ENCODE measurements around the gene HDHD5.

HDHD5 gene

DNA sequence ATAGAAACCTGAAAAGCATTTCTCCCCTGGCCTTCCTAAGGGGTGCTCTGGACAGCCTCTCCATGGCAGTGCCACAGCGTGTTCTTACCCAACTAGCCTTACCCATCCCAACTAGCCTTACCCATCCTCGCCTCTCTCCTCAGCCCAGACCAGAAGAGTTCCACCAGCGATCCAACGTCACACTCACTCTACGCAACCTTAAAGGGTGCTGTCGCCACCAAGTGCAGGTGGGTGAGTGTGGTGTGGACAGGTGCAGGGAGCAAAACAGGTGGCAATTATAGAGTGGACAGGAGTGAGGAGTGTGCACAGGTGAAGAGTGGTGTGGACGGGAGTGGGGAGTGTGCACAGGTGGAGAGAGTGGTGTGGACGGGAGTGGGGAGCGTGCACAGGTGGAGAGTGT, 55.7 kb downstream of the HDHD5 start:
- no peak for DNase-seq

DNA sequence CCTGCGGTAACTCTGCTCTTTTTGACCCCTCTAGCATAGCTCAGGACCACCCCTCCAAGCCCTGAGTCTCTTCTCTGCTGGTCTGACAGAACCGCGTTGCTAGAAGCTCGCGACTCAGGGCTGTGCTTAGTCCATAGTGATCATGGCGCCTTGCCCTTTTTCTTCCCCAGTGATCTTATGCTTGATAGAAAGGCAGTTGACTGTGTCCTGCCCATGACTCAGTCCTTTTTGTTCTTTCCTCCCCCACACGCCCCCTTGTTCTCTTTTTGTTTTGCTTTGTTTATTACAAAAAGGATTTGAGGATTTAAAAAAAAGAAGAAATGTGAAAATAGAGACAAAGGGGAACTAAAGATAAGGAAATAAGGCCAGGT, 56.8 kb downstream of the HDHD5 start:
- no peak for DNase-seq

DNA sequence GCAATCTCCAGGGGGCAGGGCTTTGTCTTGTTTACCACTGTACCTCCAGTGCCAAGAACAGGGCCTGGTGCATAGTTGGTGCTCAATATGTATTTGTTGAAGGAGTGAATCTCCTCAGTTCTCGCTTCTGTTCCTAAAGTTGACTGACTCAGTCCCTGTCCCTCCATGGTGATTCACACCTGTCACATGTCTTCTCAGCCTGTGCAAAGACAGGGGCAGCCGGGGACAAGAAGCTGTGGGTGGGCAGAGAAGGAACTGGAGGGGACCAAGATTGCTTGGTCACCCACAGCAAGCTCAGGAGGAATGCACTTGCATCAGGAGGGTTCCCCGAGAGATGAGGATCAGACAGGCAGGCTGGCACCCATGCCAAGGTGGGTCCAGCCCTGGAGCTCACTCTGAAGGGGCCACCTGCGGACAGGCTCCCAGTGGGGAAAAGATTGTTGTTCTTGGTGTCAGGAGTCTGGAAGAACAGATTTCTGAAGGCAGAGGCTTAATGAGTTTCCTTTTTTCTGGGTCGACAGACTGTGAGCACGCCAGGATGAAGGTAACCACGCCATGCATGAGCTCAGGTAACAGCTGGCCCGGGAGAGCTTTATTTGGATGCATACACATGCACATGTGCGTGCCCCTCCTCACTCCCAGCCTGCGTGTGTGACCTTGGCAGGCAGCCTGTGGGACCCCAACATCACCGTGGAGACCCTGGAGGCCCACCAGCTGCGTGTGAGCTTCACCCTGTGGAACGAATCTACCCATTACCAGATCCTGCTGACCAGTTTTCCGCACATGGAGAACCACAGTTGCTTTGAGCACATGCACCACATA, 57.4 kb downstream of the HDHD5 start:
- no peak for DNase-seq

DNA sequence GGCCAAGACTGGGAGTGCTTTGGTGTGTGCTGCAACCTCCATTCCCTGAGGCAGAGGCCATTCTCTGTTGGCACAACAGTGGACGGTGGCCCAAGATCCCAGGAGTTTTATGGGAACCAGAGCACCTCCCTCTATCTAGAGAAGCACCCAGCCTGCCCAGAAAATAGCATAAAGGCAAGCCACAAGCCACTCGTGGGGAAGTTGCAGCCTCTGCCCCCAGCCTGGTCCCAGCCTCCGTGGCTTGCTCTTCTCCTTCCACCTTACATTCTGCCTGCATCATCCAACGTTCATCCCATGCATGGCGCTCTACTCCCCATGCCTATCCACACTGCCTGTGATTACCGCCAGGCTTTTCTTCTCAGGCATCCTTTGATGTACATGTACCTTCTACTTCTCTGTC, 58.5 kb downstream of the HDHD5 start:
- no peak for DNase-seq

DNA sequence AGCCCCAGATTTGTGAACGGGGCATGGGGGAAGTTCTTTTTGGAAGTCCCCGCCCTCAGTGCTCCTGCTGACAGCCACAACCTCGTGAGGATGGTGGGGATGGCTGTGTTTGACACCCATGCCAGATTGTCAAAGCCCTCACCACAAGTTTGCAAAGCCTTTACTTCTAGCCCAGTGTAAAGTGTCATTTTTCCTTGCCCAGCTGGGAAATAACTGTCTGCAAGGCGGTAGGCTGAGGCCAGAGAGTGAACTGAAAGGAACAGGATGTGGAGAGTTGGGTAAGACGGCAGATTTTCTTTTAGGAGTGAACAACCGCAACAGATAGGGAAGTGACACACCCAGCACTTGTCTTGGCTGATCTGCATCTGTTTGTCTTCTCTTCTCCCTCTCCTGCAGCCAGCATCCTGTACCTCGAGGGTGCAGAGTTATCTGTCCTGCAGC, 60.7 kb downstream of the HDHD5 start:
- DNase-seq: no peak

DNA sequence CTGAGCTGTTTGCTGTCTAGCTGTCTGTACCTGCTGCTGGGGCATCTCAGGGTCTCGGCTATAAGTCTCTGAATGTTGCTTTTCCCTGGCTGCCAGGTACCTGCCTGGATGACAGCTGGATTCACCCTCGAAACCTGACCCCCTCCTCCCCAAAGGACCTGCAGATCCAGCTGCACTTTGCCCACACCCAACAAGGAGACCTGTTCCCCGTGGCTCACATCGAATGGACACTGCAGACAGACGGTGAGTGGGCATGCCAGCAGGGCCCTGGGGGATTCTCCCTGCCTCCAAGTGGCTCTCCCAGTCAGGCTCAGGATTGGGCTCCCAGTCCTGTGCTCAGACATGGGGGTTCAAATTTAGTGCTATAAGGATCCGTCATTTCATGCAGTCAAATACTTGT, 61.4 kb downstream of the HDHD5 start:
- no peak for DNase-seq

DNA sequence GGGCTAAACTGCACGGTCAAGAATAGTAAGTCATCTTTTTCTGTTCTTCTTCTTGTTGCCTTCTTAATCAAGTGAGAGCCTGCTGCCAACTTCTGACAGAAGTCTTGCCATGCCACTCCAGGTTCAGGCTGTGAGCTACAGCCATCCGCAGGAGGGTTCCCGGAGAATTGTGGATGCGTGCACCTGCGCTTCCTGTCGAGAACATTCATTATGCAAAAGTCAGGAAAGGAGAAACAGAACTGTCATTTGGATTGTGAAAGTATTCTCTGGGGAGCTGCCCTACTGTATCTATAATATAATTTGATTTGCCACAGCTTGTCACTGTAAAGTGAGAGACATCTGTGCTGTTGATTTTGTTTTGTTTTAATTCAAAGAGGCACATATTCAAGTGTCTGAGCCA, 62.0 kb downstream of the HDHD5 start:
- DNase-seq: no peak

DNA sequence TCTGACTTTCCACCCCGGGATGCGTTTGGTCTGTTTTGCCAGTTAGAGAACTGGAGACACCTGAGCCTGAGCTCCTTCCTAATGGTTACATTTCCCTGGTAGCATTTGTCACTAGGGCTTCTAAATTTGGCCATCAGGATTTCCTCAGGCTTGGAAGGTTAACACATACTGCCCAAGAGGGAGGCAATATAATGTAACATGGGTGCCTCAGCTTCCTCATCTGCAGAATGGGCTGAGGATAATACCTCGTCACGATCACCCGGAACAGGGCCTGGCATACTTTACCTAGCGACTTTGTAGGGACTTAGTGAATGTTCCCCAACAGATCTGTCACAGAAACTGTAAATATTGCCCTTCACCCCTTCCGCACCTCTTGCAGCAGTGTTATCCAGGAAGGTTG, 63.0 kb downstream of the HDHD5 start:
- DNase-seq: no peak

DNA sequence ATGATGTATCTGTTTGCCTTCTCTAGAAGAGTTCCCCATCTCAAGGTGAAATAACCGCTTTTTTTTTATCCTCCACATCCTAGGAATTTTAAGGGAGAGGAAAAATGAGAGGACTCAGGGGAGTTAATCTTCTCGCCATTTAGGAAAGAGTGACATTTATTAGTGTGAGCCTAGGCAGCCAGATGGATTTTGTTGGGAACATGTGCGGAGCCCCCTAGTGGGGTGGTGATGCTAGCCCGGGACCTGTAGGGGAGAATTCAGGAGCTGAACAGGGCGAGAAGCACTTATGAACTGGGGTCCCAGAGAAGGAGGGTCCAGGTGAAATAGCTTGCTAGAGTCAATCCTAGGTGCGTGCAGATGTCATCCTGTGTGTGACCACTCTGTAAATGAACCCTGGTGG, 63.5 kb downstream of the HDHD5 start:
- DNase-seq: no peak

DNA sequence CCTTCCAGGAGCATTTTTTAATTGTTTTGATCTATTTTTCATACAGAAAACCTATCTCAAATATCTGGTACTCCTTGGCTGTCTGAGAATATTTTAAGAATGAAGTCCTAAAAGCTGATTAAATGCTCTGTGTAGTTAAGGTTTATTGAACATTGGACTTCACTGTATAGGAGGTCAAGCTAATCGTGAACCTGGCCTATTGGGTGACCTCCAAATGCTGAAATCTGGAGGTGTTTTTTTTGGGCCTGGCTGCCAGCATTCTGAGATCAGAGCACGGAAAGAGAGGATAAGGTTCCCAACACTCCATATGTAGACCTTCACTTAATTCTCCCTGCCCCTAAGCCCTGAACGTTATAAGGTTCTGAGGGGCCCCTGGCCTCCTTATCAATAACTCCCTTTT, 66.0 kb downstream of the HDHD5 start:
- DNase-seq: no peak

DNA sequence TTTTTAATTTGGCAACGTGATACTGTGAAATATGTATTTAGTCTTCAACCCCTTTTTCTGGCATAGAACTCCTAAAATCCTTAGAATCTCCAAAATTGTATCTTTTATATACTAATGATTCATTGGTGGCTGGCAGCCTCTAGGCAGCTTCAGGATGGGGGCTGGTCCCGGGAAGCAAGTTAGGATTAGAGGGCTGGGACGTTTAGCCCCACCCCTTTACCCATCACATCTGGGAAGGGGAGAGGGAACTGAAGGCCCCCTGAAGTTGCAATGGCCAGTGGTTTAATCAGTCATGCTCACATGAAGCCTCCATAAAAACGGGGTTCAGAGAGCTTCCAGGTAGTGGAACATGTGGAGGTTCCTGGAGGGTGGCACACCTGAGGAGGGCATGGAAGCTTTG, 67.2 kb downstream of the HDHD5 start:
- no peak for DNase-seq

DNA sequence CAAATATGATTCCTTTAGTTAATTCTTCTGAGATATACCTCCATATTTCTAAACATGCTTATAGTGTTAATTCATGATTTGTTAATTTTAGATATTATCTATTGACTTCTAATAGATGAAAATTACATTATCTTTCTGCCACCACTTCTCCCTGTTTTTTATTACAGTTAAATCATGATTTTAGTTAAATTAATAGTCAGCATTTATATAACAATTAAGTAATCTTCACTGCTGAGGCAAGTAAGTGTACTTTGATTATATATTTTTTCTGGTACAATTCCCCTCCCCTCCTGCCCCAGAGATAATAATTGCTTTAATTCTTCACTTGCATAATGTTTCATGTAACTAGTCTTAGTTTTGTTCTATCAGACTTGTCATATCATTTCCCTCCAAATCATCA, 68.5 kb downstream of the HDHD5 start:
- DNase-seq: no peak

All from activated gamma-delta T cell treated with Interleukin-2 at 50 U/mL for 16 hours (primary cell).